Upper lobe of left lung (tissue), 6 donors: ENCODE results near the gene ZFYVE16. TPM values are rescaled to one million over a fixed set of nuclear protein-coding genes. Genes with fewer than 3 reads are reported as not detected.
A peak's percentile ranks its signal among the peaks of the same experiment; 100 is the strongest.

Experiments used
- ATAC-seq, 2 donors: fragments of 200-7000 bp; cut with Tn5 transposase; one replicate each; pipeline ENCODE4 v1.9.1; 2022; ENCODE audit warnings: mild to moderate bottlenecking in 2 of 2, moderate library complexity in 2 of 2; ENCODE audit not compliant: low FRiP score in 2 of 2
- DNase-seq, 2 donors: peaks; one replicate each; pipeline ENCODE4 v3.0.0-alpha.2; 2019 to 2020
- H3K27ac ChIP-seq, 4 donors: fragments of 200-600 bp; sonication (generic); one replicate each; pipeline ENCODE4 v1.5.1; 2016 to 2019
- H3K27me3 ChIP-seq, 4 donors: fragments of 200-600 bp; sonication (generic); one replicate each; pipeline ENCODE4 v1.5.1; 2017 to 2019
- H3K36me3 ChIP-seq, 4 donors: fragments of 200-600 bp; sonication (generic); one replicate each; pipeline ENCODE4 v1.5.1; 2016 to 2019
- H3K4me1 ChIP-seq, 4 donors: fragments of 200-600 bp; sonication (generic); one replicate each; pipeline ENCODE4 v1.5.1; 2018 to 2019
- H3K4me3 ChIP-seq, 4 donors: fragments of 200-600 bp; sonication (generic); one replicate each; pipeline ENCODE4 v1.5.1; 2017 to 2019; ENCODE audit warnings: mild to moderate bottlenecking in 2 of 4, moderate library complexity in 1 of 4
- H3K9me3 ChIP-seq, 4 donors: fragments of 200-600 bp; sonication (generic); one replicate each; pipeline ENCODE4 v1.5.1; 2018 to 2019
- EP300 ChIP-seq, 4 donors: sonication (generic); formaldehyde crosslinking; IDR thresholded peaks; one replicate each; pipeline ENCODE4 v1.5.1; 2017; ENCODE audit warnings: antibody characterized with exemption in 4 of 4, control low read depth in 2 of 4
- POLR2A ChIP-seq, 4 donors: fragments of 450-650 bp; IDR thresholded peaks; one replicate each; pipeline ENCODE4 v1.5.1; 2016 to 2017; ENCODE audit warnings: antibody characterized with exemption in 4 of 4, mild to moderate bottlenecking in 2 of 4
- POLR2AphosphoS5 ChIP-seq, 2 donors: sonication (generic); formaldehyde crosslinking; IDR thresholded peaks; one replicate each; pipeline ENCODE4 v1.5.1; 2017; ENCODE audit warnings: antibody characterized with exemption in 2 of 2
- WGBS, 2 donors: methylation state at CpG; one replicate each; pipeline ENCODE4 v1.1.5; 2017 to 2018; 5-methylcytosine and 5-hydroxymethylcytosine counted together
- total RNA-seq, 6 donors: library from RNA; depleted of rRNA in 4 of 6; stranded (reverse); fragments of >200 nt in 4 of 6; gene quantifications; one replicate each; pipeline versions ENCODE4 v1.1.0 to v1.2.1, GENCODE V29; 2016 to 2021
- TF ChIP-seq, protein P1 (sequence below), 6 experiments: fragments of 450-650 bp in 4 of 6; fragments of 200-600 bp in 2 of 6; sonication (generic) in 2 of 6; IDR thresholded peaks; one replicate each; pipeline ENCODE4 v1.5.1; 2016 to 2019; ENCODE audit warnings: antibody characterized with exemption in 6 of 6
- donor health status: DM: no; HTN: no; CAD: no; lungs with moderate emphysema.
- donor health status: DM: no; HTN: yes; CAD: no; lungs with severe emphysema.

Gene ZFYVE16
- total RNA-seq, 6 donors from 2014 or later: 27.7 to 52.4 (median 40.2) TPM

- no peak for DNase-seq
- peaks cover 0 to 11% (median 9%) of the 10 kb centered on the region in 4 donors for H3K4me1 ChIP-seq
- H3K27me3 ChIP-seq: no peaks in the 10 kb centered on the region
- H3K4me3 ChIP-seq: no peak overlapping the region
- no peak for ATAC-seq
- WGBS, 2 donors: 80 to 85% methylated on average over 2 of the region's 2 CpGs
- no peak for TF ChIP-seq POLR2A (IDR thresholded peaks at IDR 0.05)
- no peak for TF ChIP-seq EP300 (IDR thresholded peaks at IDR 0.05)
- TF ChIP-seq POLR2AphosphoS5 (IDR thresholded peaks at IDR 0.05): no peak
- TF ChIP-seq, protein P1, sequence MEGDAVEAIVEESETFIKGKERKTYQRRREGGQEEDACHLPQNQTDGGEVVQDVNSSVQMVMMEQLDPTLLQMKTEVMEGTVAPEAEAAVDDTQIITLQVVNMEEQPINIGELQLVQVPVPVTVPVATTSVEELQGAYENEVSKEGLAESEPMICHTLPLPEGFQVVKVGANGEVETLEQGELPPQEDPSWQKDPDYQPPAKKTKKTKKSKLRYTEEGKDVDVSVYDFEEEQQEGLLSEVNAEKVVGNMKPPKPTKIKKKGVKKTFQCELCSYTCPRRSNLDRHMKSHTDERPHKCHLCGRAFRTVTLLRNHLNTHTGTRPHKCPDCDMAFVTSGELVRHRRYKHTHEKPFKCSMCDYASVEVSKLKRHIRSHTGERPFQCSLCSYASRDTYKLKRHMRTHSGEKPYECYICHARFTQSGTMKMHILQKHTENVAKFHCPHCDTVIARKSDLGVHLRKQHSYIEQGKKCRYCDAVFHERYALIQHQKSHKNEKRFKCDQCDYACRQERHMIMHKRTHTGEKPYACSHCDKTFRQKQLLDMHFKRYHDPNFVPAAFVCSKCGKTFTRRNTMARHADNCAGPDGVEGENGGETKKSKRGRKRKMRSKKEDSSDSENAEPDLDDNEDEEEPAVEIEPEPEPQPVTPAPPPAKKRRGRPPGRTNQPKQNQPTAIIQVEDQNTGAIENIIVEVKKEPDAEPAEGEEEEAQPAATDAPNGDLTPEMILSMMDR (IDR thresholded peaks at IDR 0.05): no peak
- no peaks in the 10 kb centered on the region for H3K36me3 ChIP-seq
- H3K9me3 ChIP-seq: peaks cover 0 to 3% (median 0%) of the 10 kb centered on the region in 4 donors
- H3K27ac ChIP-seq: no peak overlapping the region
These were observed 4.1 kb upstream of the ZFYVE16 start for GRCh38 chr5:80403782-80404181.

DNA sequence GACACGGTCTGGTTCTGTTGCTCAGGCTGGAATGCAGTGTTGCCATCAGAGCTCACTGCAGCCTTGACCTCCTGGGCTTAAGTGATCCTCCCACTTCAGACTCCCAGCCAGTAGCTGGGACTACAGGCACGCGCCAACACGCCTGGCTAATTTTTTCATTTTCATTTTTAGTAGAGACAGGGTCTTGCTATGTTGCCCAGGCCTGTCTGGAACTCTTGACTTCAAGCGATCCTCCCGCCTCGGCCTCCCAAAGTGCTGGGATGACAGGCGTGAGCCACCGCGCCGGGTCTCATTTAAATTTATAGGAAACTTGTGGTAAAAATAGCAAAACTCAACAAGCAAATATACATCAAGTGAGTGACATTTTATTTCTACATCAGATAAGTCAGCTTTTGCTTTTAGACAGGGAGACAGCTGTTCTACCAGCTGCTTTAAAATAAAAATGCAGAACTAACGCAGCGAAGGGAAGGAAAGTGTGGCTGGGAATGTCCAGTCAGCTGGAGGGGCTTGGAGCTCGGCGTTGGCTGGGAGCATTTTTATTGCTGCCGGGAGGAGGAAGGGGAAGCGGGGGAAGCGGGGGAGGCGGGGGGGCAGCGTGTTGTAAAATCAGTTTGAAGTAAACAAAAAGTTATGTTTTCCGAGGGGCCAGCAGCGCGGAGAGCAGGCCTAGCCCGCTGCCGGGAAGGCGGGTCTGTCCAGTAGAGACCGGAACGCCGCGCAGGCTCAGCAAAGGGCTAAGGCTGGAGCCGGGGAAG lies 707 bp upstream of the ZFYVE16 start:
- Histone ChIP-seq H3K4me1 (peaks cover 9 to 25% (median 23%) of the 10 kb centered on the region in 4 donors), H3K4me3 (peak overlapping the region; percentile 30 to 92 (median 70)), H3K27me3 (no peaks in the 10 kb centered on the region), H3K27ac (peak overlapping the region; percentile 97 to 99 (median 98)), H3K9me3 (peaks cover 0 to 3% (median 0%) of the 10 kb centered on the region in 4 donors), H3K36me3 (no peaks in the 10 kb centered on the region)
- WGBS, 2 donors: 14 to 17% methylated on average over 30 to 31 of the region's 31 CpGs
- ATAC-seq (peak; percentile 4 to 92), DNase-seq (peak; percentile 24 to 46)
- TF ChIP-seq POLR2AphosphoS5 (IDR thresholded peaks at IDR 0.05): no peak
- TF ChIP-seq, protein P1 (IDR thresholded peaks at IDR 0.05): no peak
- TF ChIP-seq EP300 (IDR thresholded peaks at IDR 0.05): no peak
- TF ChIP-seq POLR2A (IDR thresholded peaks at IDR 0.05): no peak

- DNase-seq: peak in 1 of 2 donors; percentile 66
- Histone ChIP-seq H3K27me3 (no peaks in the 10 kb centered on the region), H3K9me3 (peaks cover 0 to 3% (median 0%) of the 10 kb centered on the region in 4 donors), H3K36me3 (no peaks in the 10 kb centered on the region), H3K4me3 (peak overlapping the region; percentile 67 to 92 (median 82)), H3K27ac (peak overlapping the region; percentile 97 to 99 (median 98)), H3K4me1 (peaks cover 9 to 25% (median 23%) of the 10 kb centered on the region in 4 donors)
- TF ChIP-seq POLR2A (IDR thresholded peaks at IDR 0.05): no peak
- TF ChIP-seq, protein P1 (IDR thresholded peaks at IDR 0.05): no peak
- no peak for TF ChIP-seq POLR2AphosphoS5 (IDR thresholded peaks at IDR 0.05)
- TF ChIP-seq EP300 (IDR thresholded peaks at IDR 0.05): no peak
- 11 to 16% methylated on average over 17 to 23 of the region's 24 CpGs for WGBS, 2 donors
- ATAC-seq: peak in 1 of 2 donors; percentile 82
These were observed 861 bp downstream of the ZFYVE16 start for GRCh38 chr5:80408484-80409366.

DNA sequence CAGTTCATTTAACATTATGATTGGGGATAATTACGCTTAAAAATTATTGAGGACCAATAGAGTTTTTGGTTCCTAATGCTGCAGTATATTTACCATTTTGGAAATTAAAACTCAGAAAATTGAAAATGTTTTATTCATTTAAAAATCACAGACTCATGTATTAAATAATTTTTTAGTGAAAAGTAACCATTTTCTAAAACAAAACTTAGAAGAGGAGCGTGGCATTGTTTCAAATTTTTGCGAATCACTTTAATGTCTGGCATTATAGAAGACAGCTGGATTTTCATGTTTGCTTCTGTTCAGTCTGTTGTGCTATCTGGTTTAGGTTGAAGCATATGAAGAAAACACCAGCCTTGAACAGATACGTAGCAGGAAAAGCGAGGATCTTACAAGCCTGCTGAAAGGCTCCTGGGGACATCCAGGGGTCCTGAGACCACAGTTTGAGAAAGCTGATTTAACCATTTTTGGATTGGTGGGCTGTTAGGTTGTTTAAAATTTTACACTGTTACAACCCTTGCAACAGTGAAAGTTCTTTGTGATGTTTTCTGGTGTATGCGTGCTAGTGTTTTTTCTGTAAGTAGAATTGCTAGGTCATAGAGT lies 1.6 kb downstream of the ZFYVE16 start:
- Histone ChIP-seq H3K36me3 (no peaks in the 10 kb centered on the region), H3K27me3 (no peaks in the 10 kb centered on the region), H3K4me3 (peak overlapping the region in 2 of 4 donors; percentile 73 to 92), H3K9me3 (peaks cover 0 to 3% (median 0%) of the 10 kb centered on the region in 4 donors), H3K4me1 (peaks cover 9 to 26% (median 24%) of the 10 kb centered on the region in 4 donors), H3K27ac (peak overlapping the region in 1 of 4 donors; percentile 97)
- DNase-seq (no peak), ATAC-seq (no peak)
- TF ChIP-seq POLR2A (IDR thresholded peaks at IDR 0.05) (no peak), EP300 (IDR thresholded peaks at IDR 0.05) (no peak), POLR2AphosphoS5 (IDR thresholded peaks at IDR 0.05) (no peak)
- TF ChIP-seq, protein P1 (IDR thresholded peaks at IDR 0.05): no peak
- WGBS, 2 donors: 73 to 78% methylated on average over 6 of the region's 6 CpGs
